GM18867 (cell line): ENCODE results near the gene DDX10.
A peak's percentile ranks its signal among the peaks of the same experiment; 100 is the strongest.
"Not testable (repeated sequence)": the region's sequence is repeated elsewhere in the genome, so short reads cannot be mapped to it uniquely, and the experiment has no call there.

Source experiments
- ATAC-seq: cut with Tn5 transposase; IDR thresholded peaks from one replicate; pipeline ENCODE4 v1.9.1; 2021; ENCODE audit warnings: mild to moderate bottlenecking, moderate library complexity; ENCODE audit not compliant: unreplicated experiment

The DDX10 gene

GRCh38 chr11:108766596-108767173 lies 101.8 kb downstream of the DDX10 start:
- no peak for ATAC-seq

- ATAC-seq = no peak
Observed at GRCh38 chr11:108768370-108768769, 103.5 kb downstream of the DDX10 start.

- no peak for ATAC-seq
Observed at GRCh38 chr11:108768964-108769363, 104.1 kb downstream of the DDX10 start.

- no peak for ATAC-seq
Observed at GRCh38 chr11:108774037-108774730, 109.3 kb downstream of the DDX10 start.

GRCh38 chr11:108775324-108775723 lies 110.5 kb downstream of the DDX10 start:
- no peak for ATAC-seq

GRCh38 chr11:108779147-108779546 lies 114.3 kb downstream of the DDX10 start:
- ATAC-seq = not testable (repeated sequence)

GRCh38 chr11:108780119-108780518 lies 115.2 kb downstream of the DDX10 start:
- ATAC-seq = no peak

GRCh38 chr11:108781946-108782345 lies 117.1 kb downstream of the DDX10 start:
- ATAC-seq = no peak

- ATAC-seq = no peak
Observed at GRCh38 chr11:108786281-108786990, 121.6 kb downstream of the DDX10 start.

GRCh38 chr11:108787105-108787504 lies 122.2 kb downstream of the DDX10 start:
- ATAC-seq = no peak

GRCh38 chr11:108788565-108789199 lies 123.8 kb downstream of the DDX10 start:
- ATAC-seq = peak; percentile 70

- no peak for ATAC-seq
Observed at GRCh38 chr11:108790501-108791299, 125.8 kb downstream of the DDX10 start.

GRCh38 chr11:108793138-108793537 lies 128.3 kb downstream of the DDX10 start:
- no peak for ATAC-seq

- no peak for ATAC-seq
Observed at GRCh38 chr11:108793611-108794010, 128.7 kb downstream of the DDX10 start.

GRCh38 chr11:108796551-108796950 lies 131.7 kb downstream of the DDX10 start:
- ATAC-seq = no peak

- no peak for ATAC-seq
Observed at GRCh38 chr11:108797578-108798100, 132.8 kb downstream of the DDX10 start.

GRCh38 chr11:108802492-108802891 lies 137.6 kb downstream of the DDX10 start:
- no peak for ATAC-seq

- ATAC-seq = no peak
Observed at GRCh38 chr11:108803776-108804175, 138.9 kb downstream of the DDX10 start.

GRCh38 chr11:108804511-108804910 lies 139.6 kb downstream of the DDX10 start:
- no peak for ATAC-seq

GRCh38 chr11:108805030-108805429 lies 140.2 kb downstream of the DDX10 start:
- ATAC-seq = no peak

- no peak for ATAC-seq
Observed at GRCh38 chr11:108807262-108807661, 142.4 kb downstream of the DDX10 start.
